Stomach (tissue), 9 donors: ENCODE measurements around the gene MAPK13. TPM values are rescaled to one million over a fixed set of nuclear protein-coding genes. Genes with fewer than 3 reads are reported as not detected.
A peak's percentile ranks its signal among the peaks of the same experiment; 100 is the strongest.

Experiments
- DNase-seq, 2 donors: peaks; one replicate each; pipeline versions ENCODE4 v3.0.0 to v3.0.0-alpha.2; 2013 to 2019
- H3K27ac ChIP-seq, 5 donors: fragments of 200-600 bp in 4 of 5; sonication (generic) in 4 of 5; one replicate each; pipeline ENCODE4 v1.5.1; 2013 to 2019; ENCODE audit warnings: mild to moderate bottlenecking in 1 of 5, moderate library complexity in 1 of 5
- H3K27me3 ChIP-seq, 3 donors: fragments of 200-600 bp; sonication (generic); one replicate each; pipeline ENCODE4 v1.5.1; 2017 to 2019; ENCODE audit warnings: mixed run types in 1 of 3
- H3K36me3 ChIP-seq, 4 donors: fragments of 200-600 bp; sonication (generic); 1 replicate in 3 of 4; 2 replicates in 1 of 4; pipeline ENCODE4 v1.5.1; 2016 to 2019
- H3K4me1 ChIP-seq, 4 donors: fragments of 200-600 bp; sonication (generic); one replicate each; pipeline ENCODE4 v1.5.1; 2016 to 2019
- H3K4me3 ChIP-seq, 4 donors: fragments of 200-600 bp; sonication (generic) in 3 of 4; one replicate each; pipeline ENCODE4 v1.5.1; 2016 to 2019; ENCODE audit warnings: mild to moderate bottlenecking in 1 of 4
- H3K9me3 ChIP-seq, 4 donors: fragments of 200-600 bp; sonication (generic); one replicate each; pipeline ENCODE4 v1.5.1; 2016 to 2019
- EP300 ChIP-seq: sonication (generic); formaldehyde crosslinking; IDR thresholded peaks from one replicate; pipeline ENCODE4 v1.6.1; 2017; ENCODE audit warnings: antibody characterized with exemption
- POLR2A ChIP-seq, 4 donors: fragments of 450-650 bp; IDR thresholded peaks; one replicate each; pipeline ENCODE4 v1.6.1; 2016; ENCODE audit warnings: antibody characterized with exemption in 4 of 4, control low read depth in 2 of 4, mild to moderate bottlenecking in 1 of 4, moderate library complexity in 1 of 4
- POLR2AphosphoS5 ChIP-seq, 3 donors: sonication (generic); formaldehyde crosslinking; IDR thresholded peaks; one replicate each; pipeline ENCODE4 v1.6.1; 2016; ENCODE audit warnings: antibody characterized with exemption in 3 of 3
- WGBS, 5 donors: extraction: QIAGEN DNeasy Blood & Tissue Kit in 3 of 5; methylation state at CpG; one replicate each; pipeline versions ENCODE4 v1.1.5 to v1.1.7; 2013 to 2018; 5-methylcytosine and 5-hydroxymethylcytosine counted together
- intact Hi-C: fragments of 100-400 bp; cut with DNase I; formaldehyde crosslinking; loops from one replicate; pipeline ENCODE4 v1.15.1; 2023; ENCODE audit warnings: low total_unique reads
- polyA plus RNA-seq, 3 donors: library from polyadenylated mRNA; stranded (reverse); fragments of 200-250 nt; gene quantifications; one replicate each; pipeline ENCODE4 v1.2.3, GENCODE V29; 2013
- total RNA-seq, 5 donors: library from RNA; depleted of rRNA; stranded (reverse); fragments of >200 nt; gene quantifications; one replicate each; pipeline versions ENCODE4 v1.1.0 to v1.2.3, GENCODE V29; 2014 to 2016
- TF ChIP-seq, protein P1 (sequence below), 7 experiments: fragments of 450-650 bp in 4 of 7; fragments of 200-600 bp in 3 of 7; sonication (generic) in 3 of 7; IDR thresholded peaks; one replicate each; pipeline ENCODE4 v1.5.1; 2016 to 2019; ENCODE audit warnings: antibody characterized with exemption in 7 of 7, control low read depth in 2 of 7, mild to moderate bottlenecking in 1 of 7
- donor health status: healthy with polysubstance abuse.
- donor health status: Bipolar disorder and iron deficiency.
- donor health status: healthy.

MAPK13 gene
- total and polyA plus RNA-seq, 8 donors = 19.8 to 95.9 (median 34.5) TPM

DNA sequence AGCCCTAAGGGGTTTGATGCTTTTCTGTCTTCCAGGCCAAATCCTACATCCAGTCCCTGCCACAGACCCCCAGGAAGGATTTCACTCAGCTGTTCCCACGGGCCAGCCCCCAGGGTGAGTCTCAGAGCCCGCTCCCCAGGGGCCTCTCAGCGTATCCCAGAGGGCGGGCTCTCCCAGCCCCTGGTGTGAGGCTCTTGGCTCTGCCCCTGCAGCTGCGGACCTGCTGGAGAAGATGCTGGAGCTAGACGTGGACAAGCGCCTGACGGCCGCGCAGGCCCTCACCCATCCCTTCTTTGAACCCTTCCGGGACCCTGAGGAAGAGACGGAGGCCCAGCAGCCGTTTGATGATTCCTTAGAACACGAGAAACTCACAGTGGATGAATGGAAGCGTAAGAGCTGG lies 8.4 kb downstream of the MAPK13 start:
- Histone ChIP-seq H3K27me3 (no peaks in the 10 kb centered on the region), H3K36me3 (peaks cover 26 to 69% (median 53%) of the 10 kb centered on the region in 4 donors), H3K4me1 (peaks cover 0 to 8% (median 0%) of the 10 kb centered on the region in 4 donors), H3K27ac (no peak overlapping the region), H3K4me3 (no peak overlapping the region), H3K9me3 (no peaks in the 10 kb centered on the region)
- intact Hi-C loops = no loop called here
- WGBS, 5 donors = 89 to 93% (median 91%) methylated on average over 14 to 15 of the region's 15 CpGs
- DNase-seq = no peak
- TF ChIP-seq POLR2A (IDR thresholded peaks at IDR 0.05) (no peak), EP300 (no peak), POLR2AphosphoS5 (IDR thresholded peaks at IDR 0.05) (no peak)
- TF ChIP-seq, protein P1, sequence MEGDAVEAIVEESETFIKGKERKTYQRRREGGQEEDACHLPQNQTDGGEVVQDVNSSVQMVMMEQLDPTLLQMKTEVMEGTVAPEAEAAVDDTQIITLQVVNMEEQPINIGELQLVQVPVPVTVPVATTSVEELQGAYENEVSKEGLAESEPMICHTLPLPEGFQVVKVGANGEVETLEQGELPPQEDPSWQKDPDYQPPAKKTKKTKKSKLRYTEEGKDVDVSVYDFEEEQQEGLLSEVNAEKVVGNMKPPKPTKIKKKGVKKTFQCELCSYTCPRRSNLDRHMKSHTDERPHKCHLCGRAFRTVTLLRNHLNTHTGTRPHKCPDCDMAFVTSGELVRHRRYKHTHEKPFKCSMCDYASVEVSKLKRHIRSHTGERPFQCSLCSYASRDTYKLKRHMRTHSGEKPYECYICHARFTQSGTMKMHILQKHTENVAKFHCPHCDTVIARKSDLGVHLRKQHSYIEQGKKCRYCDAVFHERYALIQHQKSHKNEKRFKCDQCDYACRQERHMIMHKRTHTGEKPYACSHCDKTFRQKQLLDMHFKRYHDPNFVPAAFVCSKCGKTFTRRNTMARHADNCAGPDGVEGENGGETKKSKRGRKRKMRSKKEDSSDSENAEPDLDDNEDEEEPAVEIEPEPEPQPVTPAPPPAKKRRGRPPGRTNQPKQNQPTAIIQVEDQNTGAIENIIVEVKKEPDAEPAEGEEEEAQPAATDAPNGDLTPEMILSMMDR (IDR thresholded peaks at IDR 0.05) = no peak

DNA sequence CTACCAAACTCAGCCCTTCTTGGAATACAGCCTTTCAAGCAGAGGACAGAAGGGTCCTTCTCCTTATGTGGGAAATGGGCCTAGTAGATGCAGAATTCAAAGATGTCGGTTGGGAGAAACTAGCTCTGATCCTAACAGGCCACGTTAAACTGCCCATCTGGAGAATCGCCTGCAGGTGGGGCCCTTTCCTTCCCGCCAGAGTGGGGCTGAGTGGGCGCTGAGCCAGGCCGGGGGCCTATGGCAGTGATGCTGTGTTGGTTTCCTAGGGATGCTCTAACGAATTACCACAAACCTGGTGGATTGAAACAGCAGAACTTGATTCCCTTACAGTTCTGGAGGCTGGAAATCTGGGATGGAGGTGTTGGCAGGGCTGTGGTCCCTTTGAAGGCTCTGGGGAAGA lies 9.1 kb downstream of the MAPK13 start:
- Histone ChIP-seq H3K9me3 (no peaks in the 10 kb centered on the region), H3K27ac (no peak overlapping the region), H3K4me3 (no peak overlapping the region), H3K27me3 (no peaks in the 10 kb centered on the region), H3K4me1 (peaks cover 0 to 8% (median 0%) of the 10 kb centered on the region in 4 donors), H3K36me3 (peaks cover 26 to 69% (median 52%) of the 10 kb centered on the region in 4 donors)
- TF ChIP-seq POLR2A (IDR thresholded peaks at IDR 0.05) = no peak
- TF ChIP-seq, protein P1 (IDR thresholded peaks at IDR 0.05) = no peak
- TF ChIP-seq EP300 = no peak
- no peak for TF ChIP-seq POLR2AphosphoS5 (IDR thresholded peaks at IDR 0.05)
- WGBS, 5 donors = 49 to 65% (median 59%) methylated on average over 7 of the region's 7 CpGs
- intact Hi-C loops = no loop called here
- DNase-seq = peak in 1 of 2 donors; percentile 47

DNA sequence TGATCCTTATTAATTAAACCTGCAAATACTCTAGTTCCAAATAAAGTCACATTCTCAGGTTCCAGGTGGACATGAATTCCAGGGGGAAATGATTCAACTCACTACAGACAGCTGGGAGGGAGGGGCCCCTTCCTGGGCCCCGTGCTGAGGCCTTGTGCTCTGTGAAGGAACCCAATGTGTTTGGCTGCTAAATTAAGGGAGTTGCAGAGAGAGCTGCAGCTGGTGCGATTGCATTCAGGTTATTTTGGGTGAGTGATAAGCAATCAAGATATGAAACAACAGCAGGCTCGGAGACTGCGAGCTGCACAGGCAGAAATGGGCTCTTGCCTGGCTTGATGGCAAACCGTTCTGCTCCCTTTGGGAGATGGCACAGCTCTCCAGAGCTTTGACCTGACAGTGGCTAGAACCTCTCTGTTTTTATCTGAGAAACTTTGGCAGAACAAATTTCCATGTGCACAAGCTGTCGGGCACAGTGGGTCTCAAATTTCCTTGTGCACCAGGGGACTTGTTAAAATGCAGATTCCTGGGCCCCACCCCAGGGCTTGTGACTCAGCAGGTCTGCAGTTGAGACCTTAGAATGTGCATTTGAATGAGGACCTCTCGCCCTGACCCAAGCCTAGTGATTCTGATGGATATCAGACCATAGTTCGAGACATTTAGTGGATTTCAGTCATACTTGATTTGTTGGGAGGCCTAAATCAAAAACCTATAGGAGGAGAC lies 9.8 kb downstream of the MAPK13 start:
- TF ChIP-seq POLR2AphosphoS5 (IDR thresholded peaks at IDR 0.05) = no peak
- no peak for TF ChIP-seq EP300
- TF ChIP-seq POLR2A (IDR thresholded peaks at IDR 0.05) = no peak
- TF ChIP-seq, protein P1 (IDR thresholded peaks at IDR 0.05) = no peak
- Histone ChIP-seq H3K9me3 (no peaks in the 10 kb centered on the region), H3K36me3 (peaks cover 25 to 63% (median 51%) of the 10 kb centered on the region in 4 donors), H3K27me3 (no peaks in the 10 kb centered on the region), H3K27ac (no peak overlapping the region), H3K4me1 (peaks cover 0 to 3% (median 0%) of the 10 kb centered on the region in 4 donors), H3K4me3 (no peak overlapping the region)
- DNase-seq = no peak
- WGBS, 5 donors = 52 to 69% (median 60%) methylated on average over 7 to 8 of the region's 8 CpGs
- intact Hi-C loops = no loop called here

DNA sequence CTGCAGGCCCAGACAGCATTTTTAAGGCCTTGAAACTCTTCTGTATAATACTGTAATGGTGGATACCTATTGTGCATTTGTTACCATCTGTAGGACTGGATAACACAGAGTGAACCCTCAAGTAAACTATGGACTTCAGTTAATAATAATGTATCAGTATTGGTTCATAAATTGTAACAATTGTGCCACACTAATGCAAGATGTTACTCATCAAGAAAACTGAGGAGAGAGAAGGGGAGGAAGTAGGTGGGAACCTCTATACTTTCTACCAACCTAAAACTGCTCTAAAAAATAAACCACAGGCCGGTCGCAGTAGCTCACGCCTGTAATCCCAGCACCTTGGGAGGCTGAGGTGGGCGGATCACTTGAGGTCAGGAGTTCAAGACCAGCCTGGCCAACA lies 10.8 kb downstream of the MAPK13 start:
- 72 to 93% (median 82%) methylated on average over 3 to 4 of the region's 4 CpGs for WGBS, 5 donors
- DNase-seq = no peak
- Histone ChIP-seq H3K4me1 (peaks cover 0 to 3% (median 0%) of the 10 kb centered on the region in 4 donors), H3K27ac (no peak overlapping the region), H3K36me3 (peaks cover 17 to 54% (median 44%) of the 10 kb centered on the region in 4 donors), H3K9me3 (no peaks in the 10 kb centered on the region), H3K4me3 (no peak overlapping the region), H3K27me3 (no peaks in the 10 kb centered on the region)
- TF ChIP-seq POLR2AphosphoS5 (IDR thresholded peaks at IDR 0.05) = no peak
- TF ChIP-seq, protein P1 (IDR thresholded peaks at IDR 0.05) = no peak
- no peak for TF ChIP-seq EP300
- no peak for TF ChIP-seq POLR2A (IDR thresholded peaks at IDR 0.05)
- intact Hi-C loops = no loop called here
